Measurements from ENCODE around the gene TBC1D5. TPM values are rescaled to one million over a fixed set of nuclear protein-coding genes. Genes with fewer than 3 reads are reported as not detected.
"Not testable (repeated sequence)": the region's sequence is repeated elsewhere in the genome, so short reads cannot be mapped to it uniquely, and the experiment has no call there.

The TBC1D5 gene
- total RNA-seq, 1 experiment from 2014 or later = 43.3 TPM

DNA sequence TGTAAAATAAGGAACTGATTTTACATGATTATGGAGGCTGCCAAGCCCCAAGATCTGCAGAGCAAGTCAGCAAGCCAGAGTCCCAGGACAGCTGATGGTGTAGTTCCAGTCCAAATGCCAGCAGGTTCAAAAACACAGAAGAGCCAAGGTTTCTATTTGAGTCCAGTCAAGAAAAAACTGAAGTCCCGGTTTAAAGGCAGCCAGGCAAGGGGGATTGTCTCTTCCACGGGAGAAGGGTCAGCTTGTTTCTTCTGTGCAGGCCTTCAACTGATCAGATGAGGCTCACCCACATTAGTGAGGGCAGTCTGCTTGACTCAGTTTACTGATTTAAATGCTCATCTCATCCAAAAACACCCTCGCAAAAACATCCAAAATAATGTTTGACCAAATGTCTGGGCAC lies 611.5 kb downstream of the TBC1D5 start:
- CTCF ChIA-PET = interaction anchor here (0.6 kb wide), 2 partner anchors 84 to 579 kb away, joined by 3 to 4 read pairs; no protein-coding TSS in a partner anchor
- H3K4me1 Mint-ChIP-seq (ENCODE audit: insufficient read depth, unreplicated experiment) = no peaks in the 10 kb centered on the region
- H3K9me3 Mint-ChIP-seq (ENCODE audit: unreplicated experiment) = no peaks in the 10 kb centered on the region
- H3K4me3 Mint-ChIP-seq (ENCODE audit: unreplicated experiment) = no peak overlapping the region
- intact Hi-C loops (cut with micrococcal nuclease) = no loop called here
- no peak overlapping the region for H3K27ac Mint-ChIP-seq (ENCODE audit: low read depth, unreplicated experiment)
- no peak for DNase-seq (ENCODE audit: unreplicated experiment)
- H3K36me3 Mint-ChIP-seq (ENCODE audit: insufficient read depth, unreplicated experiment) = no peaks in the 10 kb centered on the region
- no TSS peak for BruUV-seq (replicated peaks)
- no peaks in the 10 kb centered on the region for H3K27me3 Mint-ChIP-seq (ENCODE audit: insufficient read depth, unreplicated experiment)
- POLR2A ChIA-PET = no interaction called here
- no peak for TF ChIP-seq CTCF (IDR thresholded peaks at IDR 0.05; ENCODE audit: unreplicated experiment)

DNA sequence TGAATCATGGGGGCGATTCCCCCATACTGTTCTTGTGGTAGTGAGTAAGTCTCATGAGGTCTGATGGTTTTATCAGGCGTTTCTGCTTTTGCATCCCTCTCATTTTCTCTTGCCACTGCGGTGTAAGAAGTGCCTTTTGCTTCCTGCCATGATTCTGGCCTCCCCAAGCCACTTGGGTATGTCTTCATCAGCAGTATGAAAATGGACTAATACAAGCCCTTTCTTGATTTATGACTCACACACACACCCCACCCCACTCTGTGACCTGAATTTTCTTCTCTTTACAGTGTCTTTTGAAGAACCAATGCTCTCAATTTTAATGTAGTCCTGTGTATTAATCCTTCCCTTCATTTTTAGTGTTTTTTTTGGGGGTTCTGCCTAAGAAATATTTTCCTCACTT lies 612.9 kb downstream of the TBC1D5 start:
- Mint-ChIP-seq H3K4me3 (ENCODE audit: unreplicated experiment) (no peak overlapping the region), H3K4me1 (ENCODE audit: insufficient read depth, unreplicated experiment) (no peaks in the 10 kb centered on the region), H3K36me3 (ENCODE audit: insufficient read depth, unreplicated experiment) (no peaks in the 10 kb centered on the region), H3K27me3 (ENCODE audit: insufficient read depth, unreplicated experiment) (no peaks in the 10 kb centered on the region), H3K9me3 (ENCODE audit: unreplicated experiment) (no peaks in the 10 kb centered on the region), H3K27ac (ENCODE audit: low read depth, unreplicated experiment) (no peak overlapping the region)
- no peak for DNase-seq (ENCODE audit: unreplicated experiment)
- no TSS peak for BruUV-seq (replicated peaks)
- POLR2A ChIA-PET = no interaction called here
- CTCF ChIA-PET = no interaction called here
- intact Hi-C loops (cut with micrococcal nuclease) = no loop called here
- no peak for TF ChIP-seq CTCF (IDR thresholded peaks at IDR 0.05; ENCODE audit: unreplicated experiment)

- intact Hi-C loops (cut with micrococcal nuclease); H3K27ac Mint-ChIP-seq (ENCODE audit: low read depth, unreplicated experiment); H3K27me3 Mint-ChIP-seq (ENCODE audit: insufficient read depth, unreplicated experiment); BruUV-seq (replicated peaks); H3K4me3 Mint-ChIP-seq (ENCODE audit: unreplicated experiment); POLR2A ChIA-PET; DNase-seq (ENCODE audit: unreplicated experiment); H3K4me1 Mint-ChIP-seq (ENCODE audit: insufficient read depth, unreplicated experiment); H3K36me3 Mint-ChIP-seq (ENCODE audit: insufficient read depth, unreplicated experiment); H3K9me3 Mint-ChIP-seq (ENCODE audit: unreplicated experiment): not testable (repeated sequence)
- CTCF ChIA-PET = interaction anchor here (0.6 kb wide), 1 partner anchor 67 kb away, joined by 3 read pairs; no protein-coding TSS in a partner anchor
These were observed 613.8 kb downstream of the TBC1D5 start for GRCh38 chr3:17128671-17129070.

- H3K27ac Mint-ChIP-seq (ENCODE audit: low read depth, unreplicated experiment) = no peak overlapping the region
- POLR2A ChIA-PET = interaction anchor here (0.6 to 0.7 kb wide), 2 partner anchors 65 to 86 kb away, joined by 3 read pairs; no protein-coding TSS in a partner anchor
- no peaks in the 10 kb centered on the region for H3K27me3 Mint-ChIP-seq (ENCODE audit: insufficient read depth, unreplicated experiment)
- TF ChIP-seq CTCF (IDR thresholded peaks at IDR 0.05; ENCODE audit: unreplicated experiment) = no peak
- CTCF ChIA-PET = interaction anchor here (0.7 kb wide), 2 partner anchors 141 to 855 kb away, joined by 3 to 4 read pairs; no protein-coding TSS in a partner anchor
- DNase-seq (ENCODE audit: unreplicated experiment) = no peak
- no TSS peak for BruUV-seq (replicated peaks)
- intact Hi-C loops (cut with micrococcal nuclease) = no loop called here
- no peaks in the 10 kb centered on the region for H3K4me1 Mint-ChIP-seq (ENCODE audit: insufficient read depth, unreplicated experiment)
- H3K9me3 Mint-ChIP-seq (ENCODE audit: unreplicated experiment) = no peaks in the 10 kb centered on the region
- no peak overlapping the region for H3K4me3 Mint-ChIP-seq (ENCODE audit: unreplicated experiment)
- no peaks in the 10 kb centered on the region for H3K36me3 Mint-ChIP-seq (ENCODE audit: insufficient read depth, unreplicated experiment)
These were observed 616.5 kb downstream of the TBC1D5 start for GRCh38 chr3:17125738-17126442.
